Measurements from ENCODE around the gene LRRC40. TPM values are rescaled to one million over a fixed set of nuclear protein-coding genes. Genes with fewer than 3 reads are reported as not detected.

The LRRC40 gene
- polyA plus RNA-seq, 1 experiment: 5.0 TPM

- no peaks in the 10 kb centered on the region; the same call in 1 of the 2 replicates for H3K36me3 ChIP-seq (ENCODE audit: control insufficient read depth, insufficient read depth, low read length)
- H3K4me3 ChIP-seq (ENCODE audit: low read depth, low read length): peak overlapping the region; percentile 97
- ChIA-PET CTCF (no interaction called here), POLR2A (no interaction called here)
- no peaks in the 10 kb centered on the region for H3K27me3 ChIP-seq (ENCODE audit: control insufficient read depth, insufficient read depth, low read length)
- TF ChIP-seq CTCF (IDR thresholded peaks at IDR 0.05; ENCODE audit: insufficient read depth, low read depth, low read length): no peak
- no peak for DNase-seq (ENCODE audit: low read depth)
These were observed 779 bp downstream of the LRRC40 start for GRCh38 chr1:70204600-70204999.

GRCh38 chr1:70204139-70204538 is 1.2 kb downstream of the LRRC40 start:
- ChIA-PET POLR2A (no interaction called here), CTCF (no interaction called here)
- Histone ChIP-seq H3K27me3 (ENCODE audit: control insufficient read depth, insufficient read depth, low read length) (no peaks in the 10 kb centered on the region), H3K4me3 (ENCODE audit: low read depth, low read length) (no peak overlapping the region; the same call in 1 of the 2 replicates), H3K36me3 (ENCODE audit: control insufficient read depth, insufficient read depth, low read length) (no peaks in the 10 kb centered on the region; the same call in 1 of the 2 replicates)
- no peak for DNase-seq (ENCODE audit: low read depth)
- no peak for TF ChIP-seq CTCF (IDR thresholded peaks at IDR 0.05; ENCODE audit: insufficient read depth, low read depth, low read length)

- CTCF ChIA-PET: interaction anchor here (1.5 kb wide), 1 partner anchor 14 kb away, joined by 3 read pairs; no protein-coding TSS in a partner anchor
- no peak overlapping the region for H3K4me3 ChIP-seq (ENCODE audit: low read depth, low read length)
- H3K27me3 ChIP-seq (ENCODE audit: control insufficient read depth, insufficient read depth, low read length): no peaks in the 10 kb centered on the region
- no peak for DNase-seq (ENCODE audit: low read depth)
- POLR2A ChIA-PET: no interaction called here
- H3K36me3 ChIP-seq (ENCODE audit: control insufficient read depth, insufficient read depth, low read length): no peaks in the 10 kb centered on the region
- TF ChIP-seq CTCF (IDR thresholded peaks at IDR 0.05; ENCODE audit: insufficient read depth, low read depth, low read length): no peak
These were observed 3.1 kb downstream of the LRRC40 start for GRCh38 chr1:70202173-70202758.

GRCh38 chr1:70200065-70200464 is 5.3 kb downstream of the LRRC40 start:
- no peak for DNase-seq (ENCODE audit: low read depth)
- TF ChIP-seq CTCF (IDR thresholded peaks at IDR 0.05; ENCODE audit: insufficient read depth, low read depth, low read length): no peak
- POLR2A ChIA-PET: no interaction called here
- no peak overlapping the region for H3K4me3 ChIP-seq (ENCODE audit: low read depth, low read length)
- H3K27me3 ChIP-seq (ENCODE audit: control insufficient read depth, insufficient read depth, low read length): no peaks in the 10 kb centered on the region
- no peaks in the 10 kb centered on the region for H3K36me3 ChIP-seq (ENCODE audit: control insufficient read depth, insufficient read depth, low read length)
- CTCF ChIA-PET: no interaction called here

- TF ChIP-seq CTCF (IDR thresholded peaks at IDR 0.05; ENCODE audit: insufficient read depth, low read depth, low read length): no peak
- CTCF ChIA-PET: no interaction called here
- DNase-seq (ENCODE audit: low read depth): no peak
- H3K36me3 ChIP-seq (ENCODE audit: control insufficient read depth, insufficient read depth, low read length): no peaks in the 10 kb centered on the region
- no peaks in the 10 kb centered on the region for H3K27me3 ChIP-seq (ENCODE audit: control insufficient read depth, insufficient read depth, low read length)
- no peak overlapping the region for H3K4me3 ChIP-seq (ENCODE audit: low read depth, low read length)
- POLR2A ChIA-PET: no interaction called here
These were observed 9.0 kb downstream of the LRRC40 start for GRCh38 chr1:70196333-70196732.

Data from BJ (cell line).